Measurements from ENCODE around the gene ASB2. TPM values are rescaled to one million over a fixed set of nuclear protein-coding genes. Genes with fewer than 3 reads are reported as not detected.
A peak's percentile ranks its signal among the peaks of the same experiment; 100 is the strongest.

ASB2 gene
- total and polyA plus RNA-seq, 2 of the 4 experiments (the other 2 are of a cell fraction) = 0.54 to 0.77 TPM

DNA sequence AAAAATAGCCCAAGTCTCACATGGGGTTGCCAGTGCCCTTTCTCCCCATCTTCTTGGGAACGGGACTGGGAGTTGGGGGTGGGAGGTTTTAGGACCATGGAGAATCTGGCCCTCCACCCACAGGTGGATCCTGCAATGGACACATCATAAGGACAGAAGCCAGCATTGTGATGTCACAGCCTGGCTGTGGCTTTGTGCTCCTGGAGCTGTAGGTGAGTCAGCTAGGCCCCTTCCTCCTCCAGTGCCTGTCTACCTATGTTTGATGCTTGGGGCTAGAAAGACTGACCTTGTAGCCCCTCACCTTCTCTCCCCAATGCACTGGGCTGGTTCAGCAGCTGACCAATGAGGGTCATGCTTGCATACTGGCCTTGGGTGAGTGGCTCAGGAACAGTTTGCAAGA is 20.7 kb upstream of the ASB2 start, which contains the start of gene CCDC197:
Gene CCDC197 (plus strand): TSS at position 220 of the 400 bp plus-strand sequence. CDS start 831 bp downstream, outside the sequence.
- Histone ChIP-seq H3K9me3 (ENCODE audit: control insufficient read depth, insufficient read depth, low read length) (no peaks in the 10 kb centered on the region), H3K18ac (ENCODE audit: low read depth, low read length) (no peak within 1 kb of the TSS), H2AFZ (replicated peaks; ENCODE audit: low read length, poor library complexity) (peak within 1 kb of the TSS; percentile 28), H2BK5ac (ENCODE audit: low read depth, low read length, poor library complexity, severe bottlenecking) (no peak within 1 kb of the TSS), H3K56ac (ENCODE audit: extremely low read depth, insufficient read depth, low read length) (no peak within 1 kb of the TSS), H3K9me1 (ENCODE audit: insufficient read depth, low read length) (no peaks in the 10 kb centered on the region; the same call in 1 of the 2 replicates), H3K79me1 (ENCODE audit: low read depth in 1 of 2, low read length in 2 of 2) (no peaks in the 10 kb centered on the region), H3K23ac (ENCODE audit: low read depth, low read length) (no peak within 1 kb of the TSS), H3K27ac (ENCODE audit: insufficient read depth, low read length) (no peak within 1 kb of the TSS), H4K20me1 (ENCODE audit: insufficient read depth, low read length) (no peaks in the 10 kb centered on the region), H3K36me3 (ENCODE audit: control insufficient read depth, insufficient read depth, low read length) (no peaks in the 10 kb centered on the region), H3K4me3 (ENCODE audit: insufficient read depth, low read depth, low read length) (no peak within 1 kb of the TSS), H4K8ac (ENCODE audit: low read depth in 2 of 2, low read length in 2 of 2) (peak within 1 kb of the TSS in 1 of 2 experiments; percentile 68; a peak in 1 of 4 replicates), H2BK20ac (ENCODE audit: low read depth, low read length) (no peak within 1 kb of the TSS), H3K14ac (replicated peaks; ENCODE audit: low read depth, low read length) (no peak within 1 kb of the TSS), H2AK9ac (replicated peaks; ENCODE audit: low read depth, low read length, poor library complexity) (peak within 1 kb of the TSS; percentile 21), H2BK120ac (ENCODE audit: low read depth, low read length) (no peak within 1 kb of the TSS), H4K91ac (ENCODE audit: insufficient read depth, low read depth, low read length) (no peak within 1 kb of the TSS), H3K4me1 (ENCODE audit: control insufficient read depth, insufficient read depth, low read length) (peaks cover 7% of the 10 kb centered on the region; the same call in 1 of the 2 replicates), H2BK15ac (ENCODE audit: low read depth, low read length) (no peak within 1 kb of the TSS), H3K27me3 (ENCODE audit: control insufficient read depth, insufficient read depth, low read length) (peaks cover 3% of the 10 kb centered on the region), H2AK5ac (ENCODE audit: low read depth, low read length) (no peak within 1 kb of the TSS; the same call in 1 of the 2 replicates), H4K5ac (ENCODE audit: low read depth, low read length) (no peak within 1 kb of the TSS), H3K4me2 (ENCODE audit: low read depth, low read length) (no peak within 1 kb of the TSS), H3K4ac (ENCODE audit: low read depth, low read length) (no peak within 1 kb of the TSS), H3K9ac (ENCODE audit: low read depth, low read length) (no peak within 1 kb of the TSS)
- no TSS peak for BruUV-seq (replicated peaks)
- in situ Hi-C loops (cut with MboI; ENCODE audit: low sequenced_read_pairs) = no loop called here
- TF ChIP-seq POLR2A (IDR thresholded peaks at IDR 0.05; ENCODE audit: low read depth, low read length) (no peak), RFX5 (IDR thresholded peaks at IDR 0.05; ENCODE audit: low read depth, low read length) (no peak), MXI1 (IDR thresholded peaks at IDR 0.05; ENCODE audit: borderline replicate concordance, low read depth, low read length) (no peak)
- ChIA-PET POLR2A (ENCODE audit: unreplicated experiment) (interaction anchor here (0.6 kb wide), 1 partner anchor 12 kb away, joined by 8 read pairs; no protein-coding TSS in a partner anchor), CTCF (interaction anchor here (0.8 to 5.3 kb wide), 2 partner anchors 57 to 140 kb away, joined by 3 to 50 read pairs; no protein-coding TSS in a partner anchor)
- ATAC-seq (ENCODE audit: low read depth) (no peak), DNase-seq (peak; percentile 28)
- intact Hi-C loops (cut with micrococcal nuclease) = no loop called here
- dilution Hi-C loops (cut with HindIII; ENCODE audit: low sequenced_read_pairs, unreplicated experiment) = no loop called here
- no CpG with 5 or more reads among the region's 1 CpG for WGBS, 2 experiments (ENCODE audit: extremely low coverage in 2 of 2, insufficient read length in 1 of 2)

All from IMR-90 (cell line).